Pulmonary artery endothelial cell (primary cell): ENCODE measurements around the gene SH3YL1. TPM values are rescaled to one million over a fixed set of nuclear protein-coding genes. Genes with fewer than 3 reads are reported as not detected.

ENCODE experiments used
- DNase-seq: peaks from one replicate; pipeline ENCODE4 v3.0.0-alpha.2; 2011; ENCODE audit warnings: low read depth, low spot score
- total RNA-seq: library from RNA; depleted of rRNA; stranded (reverse); fragments of >200 nt; gene quantifications from 2 replicates; pipeline ENCODE4 v1.2.3, GENCODE V29; 2014

SH3YL1 gene
- 20.8 and 22.4 TPM in 2 replicates for total RNA-seq

GRCh38 chr2:263774-264492, at the start of gene SH3YL1:
TSS of gene SH3YL1 (minus strand) at chr2:264032. CDS start at chr2:263984, 48 bp downstream.
- no peak for DNase-seq

GRCh38 chr2:310994-311393, 47.2 kb upstream of the SH3YL1 start:
- DNase-seq, result no peak

- DNase-seq, result no peak
These were observed 46.2 kb upstream of the SH3YL1 start for GRCh38 chr2:309954-310510.

GRCh38 chr2:309148-309953, 45.5 kb upstream of the SH3YL1 start:
- DNase-seq, result no peak

GRCh38 chr2:305366-305765, 41.5 kb upstream of the SH3YL1 start:
- DNase-seq, result no peak

GRCh38 chr2:296354-296753, 32.5 kb upstream of the SH3YL1 start:
- DNase-seq, result no peak

GRCh38 chr2:295090-295489, 31.3 kb upstream of the SH3YL1 start:
- DNase-seq, result no peak

- peak; percentile 15 for DNase-seq
These were observed 26.4 kb upstream of the SH3YL1 start for GRCh38 chr2:290090-290722.

- no peak for DNase-seq
These were observed 25.7 kb upstream of the SH3YL1 start for GRCh38 chr2:289362-290089.

- no peak for DNase-seq
These were observed 25.0 kb upstream of the SH3YL1 start for GRCh38 chr2:288758-289361.

- DNase-seq, result no peak
These were observed 24.3 kb upstream of the SH3YL1 start, which contains the start of gene ALKAL2 for GRCh38 chr2:287911-288757. TSS of gene ALKAL2 (minus strand) at chr2:288091. CDS start at chr2:287835, 256 bp downstream.

- DNase-seq, result no peak
These were observed 23.6 kb upstream of the SH3YL1 start for GRCh38 chr2:287471-287885.

- no peak for DNase-seq
These were observed 23.1 kb upstream of the SH3YL1 start for GRCh38 chr2:286774-287392.

- no peak for DNase-seq
These were observed 22.2 kb upstream of the SH3YL1 start for GRCh38 chr2:286035-286434.

- DNase-seq, result no peak
These were observed 21.7 kb upstream of the SH3YL1 start for GRCh38 chr2:285531-285930.

- DNase-seq, result no peak
These were observed 21.2 kb upstream of the SH3YL1 start for GRCh38 chr2:284896-285492.

- DNase-seq, result no peak
These were observed 20.4 kb upstream of the SH3YL1 start for GRCh38 chr2:283996-284794.
